Measurements from ENCODE around the gene ANAPC10.

Gene ANAPC10

GRCh38 chr4:145055533-145056257 lies 42.3 kb downstream of the ANAPC10 start:
- H3K4me3 ChIP-seq (ENCODE audit: low read length), result no peak overlapping the region
- TF ChIP-seq CTCF (conservative IDR thresholded peaks at IDR 0.05; ENCODE audit: low read length), result no peak
- DNase-seq (ENCODE audit: low read depth), result no peak

- no peak for DNase-seq (ENCODE audit: low read depth)
- no peak for TF ChIP-seq CTCF (conservative IDR thresholded peaks at IDR 0.05; ENCODE audit: low read length)
- no peak overlapping the region for H3K4me3 ChIP-seq (ENCODE audit: low read length)
These were observed 48.8 kb downstream of the ANAPC10 start for GRCh38 chr4:145049241-145049640.

- no peak overlapping the region for H3K4me3 ChIP-seq (ENCODE audit: low read length)
- no peak for TF ChIP-seq CTCF (conservative IDR thresholded peaks at IDR 0.05; ENCODE audit: low read length)
These were observed 49.2 kb downstream of the ANAPC10 start for GRCh38 chr4:145048817-145049216.

GRCh38 chr4:145047151-145047550 lies 50.8 kb downstream of the ANAPC10 start:
- no peak overlapping the region for H3K4me3 ChIP-seq (ENCODE audit: low read length)
- no peak for TF ChIP-seq CTCF (conservative IDR thresholded peaks at IDR 0.05; ENCODE audit: low read length)
- no peak for DNase-seq (ENCODE audit: low read depth)

More at GRCh38 chr4:145048817-145049216, 49.2 kb downstream of the ANAPC10 start:
- DNase-seq (ENCODE audit: low read depth), result no peak

- no peak overlapping the region for H3K4me3 ChIP-seq (ENCODE audit: low read length)
- DNase-seq (ENCODE audit: low read depth), result no peak
- no peak for TF ChIP-seq CTCF (conservative IDR thresholded peaks at IDR 0.05; ENCODE audit: low read length)
These were observed 52.8 kb downstream of the ANAPC10 start for GRCh38 chr4:145045180-145045579.

- no peak overlapping the region for H3K4me3 ChIP-seq (ENCODE audit: low read length)
- no peak for TF ChIP-seq CTCF (conservative IDR thresholded peaks at IDR 0.05; ENCODE audit: low read length)
- peak; percentile 3 for DNase-seq (ENCODE audit: low read depth)
These were observed 53.7 kb downstream of the ANAPC10 start for GRCh38 chr4:145044341-145044740.

GRCh38 chr4:145043306-145043705 lies 54.7 kb downstream of the ANAPC10 start:
- TF ChIP-seq CTCF (conservative IDR thresholded peaks at IDR 0.05; ENCODE audit: low read length), result no peak
- no peak for DNase-seq (ENCODE audit: low read depth)
- H3K4me3 ChIP-seq (ENCODE audit: low read length), result no peak overlapping the region

Measured in AG10803 (cell line).